Measurements from ENCODE around the gene RAVER1. TPM values are rescaled to one million over a fixed set of nuclear protein-coding genes. Genes with fewer than 3 reads are reported as not detected.

The RAVER1 gene
- total RNA-seq, 1 donor from 2014 or later, result 51.8 TPM

- peaks cover 0 to 21% of the 10 kb centered on the region in 2 donors for H3K4me1 ChIP-seq
- no peak for TF ChIP-seq CTCF (IDR thresholded peaks at IDR 0.05)
- no peak overlapping the region for H3K27ac ChIP-seq
- H3K9me3 ChIP-seq, result no peaks in the 10 kb centered on the region
- H3K27me3 ChIP-seq, result peaks cover 15% of the 10 kb centered on the region
- no peak for DNase-seq (ENCODE audit: low spot score in 2 of 2)
- no peaks in the 10 kb centered on the region for H3K36me3 ChIP-seq
- H3K4me3 ChIP-seq, result peak overlapping the region; percentile 26 to 38
- intact Hi-C loops (cut with DNase I), result no loop called here
Observed at GRCh38 chr19:10295305-10295846, 38.0 kb downstream of the RAVER1 start.

GRCh38 chr19:10294368-10294697 is 39.0 kb downstream of the RAVER1 start:
- peaks cover 3 to 30% of the 10 kb centered on the region in 2 donors for H3K4me1 ChIP-seq
- intact Hi-C loops (cut with DNase I), result no loop called here
- no peak overlapping the region for H3K27ac ChIP-seq
- no peaks in the 10 kb centered on the region for H3K36me3 ChIP-seq
- H3K4me3 ChIP-seq, result no peak overlapping the region
- TF ChIP-seq CTCF (IDR thresholded peaks at IDR 0.05), result no peak
- no peaks in the 10 kb centered on the region for H3K9me3 ChIP-seq
- DNase-seq (ENCODE audit: low spot score in 2 of 2), result no peak
- peaks cover 15% of the 10 kb centered on the region for H3K27me3 ChIP-seq

GRCh38 chr19:10293637-10294367 is 39.5 kb downstream of the RAVER1 start:
- intact Hi-C loops (cut with DNase I), result no loop called here
- H3K4me3 ChIP-seq, result no peak overlapping the region
- H3K9me3 ChIP-seq, result no peaks in the 10 kb centered on the region
- H3K4me1 ChIP-seq, result peaks cover 3 to 30% of the 10 kb centered on the region in 2 donors
- no peak for TF ChIP-seq CTCF (IDR thresholded peaks at IDR 0.05)
- no peaks in the 10 kb centered on the region for H3K36me3 ChIP-seq
- peaks cover 15% of the 10 kb centered on the region for H3K27me3 ChIP-seq
- DNase-seq (ENCODE audit: low spot score in 2 of 2), result no peak
- no peak overlapping the region for H3K27ac ChIP-seq

GRCh38 chr19:10292789-10293636 is 40.3 kb downstream of the RAVER1 start:
- Histone ChIP-seq H3K27ac (no peak overlapping the region), H3K9me3 (no peaks in the 10 kb centered on the region), H3K4me3 (peak overlapping the region; percentile 43 to 62), H3K4me1 (peaks cover 3 to 30% of the 10 kb centered on the region in 2 donors), H3K36me3 (no peaks in the 10 kb centered on the region), H3K27me3 (peaks cover 15% of the 10 kb centered on the region)
- intact Hi-C loops (cut with DNase I), result no loop called here
- no peak for DNase-seq (ENCODE audit: low spot score in 2 of 2)
- TF ChIP-seq CTCF (IDR thresholded peaks at IDR 0.05), result no peak

- H3K4me3 ChIP-seq, result peak overlapping the region; percentile 43 to 62
- H3K4me1 ChIP-seq, result peaks cover 4 to 30% of the 10 kb centered on the region in 2 donors
- peaks cover 19% of the 10 kb centered on the region for H3K27me3 ChIP-seq
- TF ChIP-seq CTCF (IDR thresholded peaks at IDR 0.05), result no peak
- H3K9me3 ChIP-seq, result no peaks in the 10 kb centered on the region
- peak; percentile 36 to 78 for DNase-seq (ENCODE audit: low spot score in 2 of 2)
- intact Hi-C loops (cut with DNase I), result no loop called here
- H3K27ac ChIP-seq, result no peak overlapping the region
- H3K36me3 ChIP-seq, result no peaks in the 10 kb centered on the region
Observed at GRCh38 chr19:10292206-10292788, 41.0 kb downstream of the RAVER1 start.
